NCI-H2107 (cell line): ENCODE measurements around the gene GSTT2B.
"Not testable (repeated sequence)": the region's sequence is repeated elsewhere in the genome, so short reads cannot be mapped to it uniquely, and the experiment has no call there.

Experiments
- DNase-seq: peaks from one replicate; lab custom pipeline; 2025; lab: John Stamatoyannopoulos, UW

Gene GSTT2B

GRCh38 chr22:23961084-23961771 lies at the start of gene GSTT2B:
GSTT2B (minus strand) TSS chr22:23961195; CDS start chr22:23961131, 64 bp downstream.
- DNase-seq: not testable (repeated sequence)

- DNase-seq: no peak
Observed at GRCh38 chr22:24010018-24010391, 49.0 kb upstream of the GSTT2B start.

- DNase-seq: no peak
Observed at GRCh38 chr22:24009227-24010017, 48.4 kb upstream of the GSTT2B start.

- DNase-seq: no peak
Observed at GRCh38 chr22:24008381-24009226, 47.6 kb upstream of the GSTT2B start.

DNA sequence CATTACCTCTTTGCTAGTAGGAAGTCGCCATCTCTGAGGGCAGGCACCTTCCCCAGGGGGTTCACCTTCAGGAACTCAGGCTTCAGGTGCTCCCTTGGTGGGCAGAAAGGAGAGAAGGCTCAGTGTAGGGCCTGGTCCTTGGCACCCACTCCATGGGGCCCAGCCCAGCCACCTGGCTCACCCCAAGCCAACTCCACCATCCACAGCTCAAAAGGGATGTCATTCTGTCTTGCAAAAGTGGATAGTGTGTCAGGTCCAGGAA lies 47.0 kb upstream of the GSTT2B start:
- no peak for DNase-seq

DNA sequence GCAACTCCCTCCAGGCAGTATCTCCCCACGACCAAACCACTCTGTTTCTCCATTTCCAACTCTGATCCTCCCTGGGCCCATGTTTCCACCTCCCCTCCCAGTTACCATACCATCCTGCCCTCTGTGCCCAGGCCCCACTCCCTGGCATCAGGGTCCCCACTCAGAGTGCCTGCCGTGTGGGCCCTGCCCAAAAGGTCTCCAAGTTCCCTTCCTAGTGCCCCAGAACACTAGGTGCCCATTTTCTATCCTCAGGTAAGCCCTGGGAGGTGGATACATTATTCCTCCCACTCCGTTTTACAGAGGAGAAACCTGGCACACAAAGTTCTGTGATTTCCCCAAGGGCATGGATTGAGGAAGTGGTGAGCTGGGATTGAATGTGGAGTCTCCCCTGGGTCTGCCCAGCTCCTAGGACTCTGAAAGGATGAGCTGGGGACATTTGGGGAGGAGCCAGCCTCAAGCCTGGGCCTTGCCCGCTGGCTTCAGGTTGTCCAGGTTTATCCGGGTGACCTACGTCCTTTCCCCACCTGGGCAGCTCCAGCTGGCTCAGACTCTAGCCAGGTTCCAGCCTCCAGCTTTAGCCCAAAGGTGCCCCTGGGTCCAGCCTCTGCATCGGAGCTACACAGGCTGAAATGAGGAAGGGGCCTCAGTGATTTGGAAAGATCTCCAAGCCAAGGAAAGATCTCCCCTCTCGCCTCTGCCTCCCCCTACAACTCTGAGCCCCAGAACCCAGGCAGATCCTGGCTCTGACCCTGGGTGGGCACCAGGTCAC lies 46.4 kb upstream of the GSTT2B start:
- DNase-seq: no peak

DNA sequence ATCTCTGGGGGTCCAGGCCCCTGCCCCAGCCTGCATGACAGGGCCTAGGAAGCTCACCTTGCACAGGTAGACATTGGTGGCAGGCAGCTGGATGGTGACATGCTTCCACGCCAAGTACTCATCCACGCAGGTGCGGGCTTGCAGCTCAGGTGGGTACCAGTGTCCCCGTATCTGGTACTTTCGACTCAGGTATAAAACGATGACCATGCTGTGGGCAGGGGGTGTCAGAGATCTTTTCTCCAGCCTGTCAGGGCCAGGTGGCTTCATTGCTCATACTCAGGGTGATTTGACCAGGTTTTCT lies 45.9 kb upstream of the GSTT2B start:
- no peak for DNase-seq

- no peak for DNase-seq
Observed at GRCh38 chr22:24006207-24006913, 45.4 kb upstream of the GSTT2B start.

DNA sequence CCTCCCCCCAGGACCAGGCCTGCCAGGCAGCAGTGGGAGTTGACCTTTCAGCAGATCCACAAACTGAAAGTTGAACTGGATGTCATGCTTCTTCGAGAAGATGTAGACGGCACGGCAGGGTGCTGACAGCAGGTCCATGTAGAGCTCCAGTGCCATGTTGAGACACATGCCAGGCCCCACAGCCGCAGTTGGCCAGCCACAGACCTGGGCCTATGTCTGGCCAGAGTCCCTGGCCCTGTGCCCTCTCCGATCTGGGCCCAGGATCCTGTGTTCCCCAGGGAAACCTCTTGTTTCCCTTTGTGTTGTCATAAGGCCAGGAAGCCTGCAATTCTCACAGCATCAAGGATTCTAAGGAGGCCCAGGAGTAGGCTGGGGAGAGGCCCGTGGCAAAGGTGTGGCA lies 44.2 kb upstream of the GSTT2B start, which contains the start of gene GSTT4:
Gene GSTT4, minus strand, starts transcription at position 253 of the 400 bp plus-strand sequence. Its CDS starts 97 bp downstream, at position 156.
- no peak for DNase-seq

DNA sequence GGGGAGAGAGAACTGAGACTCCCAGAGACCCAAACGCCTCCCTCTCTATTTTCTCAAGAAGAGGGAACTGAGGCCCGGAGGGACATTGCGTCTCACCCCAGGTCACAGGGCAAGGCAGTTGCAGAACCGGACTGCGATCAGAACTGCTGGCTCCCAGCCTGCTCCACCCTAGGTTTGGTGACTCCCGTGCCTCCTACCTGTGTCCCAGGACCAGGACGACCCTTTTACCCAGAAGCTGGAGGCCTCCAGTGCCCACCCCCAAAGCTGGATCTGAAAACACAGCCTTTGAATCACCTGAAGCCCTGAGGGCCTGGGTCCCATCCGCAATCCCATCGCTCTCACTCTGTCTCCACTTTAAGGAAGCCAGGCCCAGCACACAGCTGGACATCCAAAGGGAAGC lies 42.9 kb upstream of the GSTT2B start:
- no peak for DNase-seq

GRCh38 chr22:24002851-24003250 lies 41.9 kb upstream of the GSTT2B start:
- DNase-seq: no peak

GRCh38 chr22:24002272-24002671 lies 41.3 kb upstream of the GSTT2B start:
- no peak for DNase-seq

DNA sequence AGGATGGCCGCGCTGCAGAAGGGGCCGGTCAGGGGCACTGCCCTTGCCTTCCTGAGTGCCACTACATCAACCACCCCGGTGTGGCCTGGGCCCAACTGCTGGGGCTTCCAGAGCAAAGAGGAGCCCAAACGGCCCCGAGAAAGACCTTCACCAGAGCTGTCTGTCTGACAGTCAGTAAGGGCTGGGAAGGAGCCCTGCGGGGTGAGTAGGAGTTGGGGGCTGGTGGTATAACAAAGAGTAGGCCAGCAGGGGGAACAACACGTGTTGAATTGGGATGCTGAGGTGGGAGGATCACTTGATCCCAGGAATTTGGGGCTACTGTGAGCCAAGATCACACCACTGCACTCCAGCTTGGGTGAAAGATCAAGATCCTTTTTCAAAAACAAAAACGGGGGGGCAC lies 40.3 kb upstream of the GSTT2B start:
- DNase-seq: no peak

DNA sequence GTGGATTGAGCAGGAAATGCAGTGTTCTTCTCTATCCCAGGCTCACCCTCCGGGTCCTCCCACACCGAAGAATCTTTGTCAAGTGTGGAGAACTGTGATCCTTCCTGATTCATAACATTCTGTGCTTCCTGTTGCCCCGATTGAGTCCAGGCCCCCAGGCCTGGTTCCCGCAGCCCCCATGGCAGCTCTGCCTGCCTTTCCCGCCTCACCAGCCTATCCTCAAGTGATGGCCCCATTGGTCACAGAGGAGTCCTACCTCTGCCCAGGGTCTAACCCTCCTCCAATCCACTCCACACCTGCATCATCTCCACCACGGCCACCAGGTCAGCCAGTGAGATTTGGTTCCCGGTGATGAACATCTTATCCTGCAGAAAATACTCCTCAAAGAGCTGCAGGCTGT lies 38.8 kb upstream of the GSTT2B start:
- DNase-seq: not testable (repeated sequence)

- no peak for DNase-seq
Observed at GRCh38 chr22:23997092-23997491, 36.1 kb upstream of the GSTT2B start.

- not testable (repeated sequence) for DNase-seq
Observed at GRCh38 chr22:23993581-23994177, 32.7 kb upstream of the GSTT2B start.

GRCh38 chr22:23993080-23993479 lies 32.1 kb upstream of the GSTT2B start:
- not testable (repeated sequence) for DNase-seq

GRCh38 chr22:23989583-23990244 lies 28.7 kb upstream of the GSTT2B start:
- DNase-seq: not testable (repeated sequence)

DNA sequence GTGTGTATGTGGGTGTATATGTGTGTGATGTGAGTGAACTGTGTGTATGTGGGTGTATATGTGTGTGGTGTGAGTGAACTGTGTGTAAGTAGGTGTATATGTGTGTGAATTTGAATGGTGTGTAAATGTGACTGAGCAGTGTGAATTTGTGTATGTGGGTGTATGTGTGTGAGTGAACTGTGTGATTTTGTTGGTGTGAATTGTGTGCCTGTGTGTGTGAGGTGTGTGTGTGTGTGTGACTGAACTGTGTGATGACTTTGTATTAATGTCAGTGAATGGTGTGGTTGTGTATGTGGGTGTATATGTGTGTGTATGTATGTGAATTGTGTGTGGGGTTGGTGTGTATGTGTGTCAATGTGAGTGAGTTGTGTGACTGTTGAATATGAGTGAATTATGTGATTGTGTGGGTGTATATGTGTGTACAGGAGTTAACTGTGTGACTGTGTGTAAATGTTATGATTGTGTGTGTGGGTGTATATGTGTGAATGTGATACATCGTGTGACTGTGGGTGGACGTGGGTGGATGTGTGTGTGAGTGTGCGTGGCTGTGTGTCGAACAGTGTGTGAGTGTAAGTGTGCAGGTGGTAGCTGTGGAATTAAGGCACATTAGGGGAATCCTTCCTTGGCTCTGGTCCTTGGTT lies 25.7 kb upstream of the GSTT2B start:
- DNase-seq: not testable (repeated sequence)

GRCh38 chr22:23986089-23986488 lies 25.1 kb upstream of the GSTT2B start:
- not testable (repeated sequence) for DNase-seq
